Activated CD8-positive, alpha-beta memory T cell treated with anti-CD3 and anti-CD28 coated beads, Interleukin-2, amount 50 U/mL, for 24 hours (primary cell): ENCODE data around the gene GJE1.
A peak's percentile ranks its signal among the peaks of the same experiment; 100 is the strongest.
"Not testable (repeated sequence)": the region's sequence is repeated elsewhere in the genome, so short reads cannot be mapped to it uniquely, and the experiment has no call there.

Experiments
- DNase-seq: peaks from one replicate; pipeline ENCODE4 v3.0.0-alpha.2; 2020; ENCODE audit errors: extremely low read depth

Gene GJE1

DNA sequence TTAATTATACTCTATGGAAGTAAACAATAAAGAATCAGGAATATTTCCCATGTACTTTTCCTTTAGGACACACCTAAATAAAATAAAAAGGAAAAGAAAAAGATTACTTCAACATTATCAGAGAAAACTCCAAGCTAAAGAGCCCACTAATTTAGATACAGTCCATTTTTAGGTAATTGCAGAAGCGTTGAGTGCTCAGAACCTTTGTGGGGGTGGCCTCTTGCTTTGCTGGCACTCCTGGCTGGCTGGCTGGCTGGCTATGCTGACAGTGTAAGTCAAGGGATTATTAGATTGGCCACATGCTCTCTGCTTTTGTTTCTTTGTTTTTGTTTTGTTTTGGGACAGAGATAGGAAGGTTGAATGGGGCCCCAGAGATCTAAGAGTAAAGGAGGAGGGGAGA, at the start of gene GJE1:
TSS of gene GJE1 (plus strand) at position 301 of the 400 bp plus-strand sequence. CDS start 234 bp downstream, outside the sequence.
- no peak for DNase-seq

- DNase-seq: no peak
These were observed 44.5 kb upstream of the GJE1 start for GRCh38 chr6:142087950-142088857.

GRCh38 chr6:142088858-142089216, 43.9 kb upstream of the GJE1 start:
- no peak for DNase-seq

- DNase-seq: not testable (repeated sequence)
These were observed 27.9 kb upstream of the GJE1 start for GRCh38 chr6:142104820-142105219.

GRCh38 chr6:142110820-142111219, 21.9 kb upstream of the GJE1 start:
- DNase-seq: not testable (repeated sequence)

DNA sequence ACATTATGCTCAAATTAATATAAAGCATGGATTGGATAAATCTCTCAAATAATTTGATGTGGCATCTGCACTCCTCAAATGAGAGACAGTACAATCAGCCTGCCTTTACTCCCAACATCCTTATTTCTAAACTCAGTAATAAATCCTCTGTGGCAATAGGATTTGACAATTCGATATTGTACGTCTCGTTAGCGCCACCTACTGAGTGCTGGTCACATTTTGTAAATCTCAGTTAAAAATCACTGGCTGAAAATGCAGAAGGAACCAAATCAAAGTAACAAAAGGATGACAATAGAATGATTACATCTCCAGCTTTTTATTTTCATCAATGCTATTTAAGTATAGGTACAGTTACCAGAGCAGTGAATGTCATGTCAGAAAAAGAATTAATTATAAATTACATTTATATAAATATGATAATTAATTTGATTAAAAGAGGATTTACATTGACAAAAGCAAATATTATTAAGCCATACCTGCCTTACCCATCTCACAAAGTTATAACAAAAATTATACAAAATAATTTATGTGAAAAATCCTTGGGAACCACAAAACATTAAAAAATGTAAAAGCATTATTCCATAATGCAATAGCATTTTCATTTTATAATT, 20.2 kb upstream of the GJE1 start:
- DNase-seq: peak; percentile 44

GRCh38 chr6:142117366-142117765, 15.4 kb upstream of the GJE1 start:
- DNase-seq: no peak

DNA sequence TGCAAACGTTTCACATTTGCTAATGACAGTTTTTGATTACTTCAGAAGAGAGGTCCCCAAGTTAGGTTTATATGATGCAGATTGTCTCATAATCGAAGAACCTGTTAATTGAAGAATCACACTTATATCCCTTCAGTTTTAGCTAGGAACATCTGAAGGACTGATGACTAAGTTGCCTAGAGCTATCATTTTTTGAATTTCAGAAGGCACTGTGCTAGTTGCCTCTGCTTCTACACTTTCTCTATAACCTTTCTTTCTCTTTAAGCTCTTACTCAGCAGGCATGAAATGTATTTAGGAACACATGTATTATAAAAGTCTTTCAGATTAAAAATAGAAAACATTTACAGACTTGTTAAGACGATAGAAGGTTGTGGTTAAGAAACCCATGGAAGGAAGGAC, 14.4 kb upstream of the GJE1 start:
- no peak for DNase-seq

GRCh38 chr6:142118925-142119324, 13.8 kb upstream of the GJE1 start:
- no peak for DNase-seq

GRCh38 chr6:142121342-142121741, 11.4 kb upstream of the GJE1 start:
- no peak for DNase-seq

DNA sequence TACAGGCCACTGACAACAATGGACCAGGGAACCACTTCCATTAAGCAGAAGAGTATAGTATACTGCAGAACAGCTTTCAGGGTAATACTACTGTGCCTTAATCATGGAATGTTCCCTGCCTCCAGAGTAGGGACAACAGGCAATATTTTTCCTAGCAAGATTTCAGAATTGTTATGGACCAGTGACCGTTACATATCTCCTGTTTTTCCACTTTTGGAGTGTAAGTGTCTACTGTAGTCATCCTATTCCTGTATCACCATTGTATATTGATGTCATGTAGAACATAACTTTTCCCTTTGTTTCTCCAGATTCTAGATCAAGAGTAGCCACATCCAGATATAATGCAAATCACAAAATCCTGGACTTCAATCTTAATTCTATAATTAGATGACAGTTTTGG, 1.9 kb upstream of the GJE1 start:
- DNase-seq: no peak

GRCh38 chr6:142138876-142139275, 6.2 kb downstream of the GJE1 start:
- no peak for DNase-seq

- not testable (repeated sequence) for DNase-seq
These were observed 8.8 kb downstream of the GJE1 start for GRCh38 chr6:142141531-142141930.

- DNase-seq: peak; percentile 95
These were observed 14.3 kb downstream of the GJE1 start, which contains the start of the genes NMBR and VTA1 for GRCh38 chr6:142146828-142147662. Gene NMBR, minus strand, starts transcription at chr6:142147122. Its CDS starts 58,464 bp downstream, at chr6:142088658. Gene VTA1, plus strand, starts transcription at chr6:142147263. Its CDS starts 25 bp downstream, at chr6:142147288.

- no peak for DNase-seq
These were observed 20.0 kb downstream of the GJE1 start for GRCh38 chr6:142152746-142153145.

DNA sequence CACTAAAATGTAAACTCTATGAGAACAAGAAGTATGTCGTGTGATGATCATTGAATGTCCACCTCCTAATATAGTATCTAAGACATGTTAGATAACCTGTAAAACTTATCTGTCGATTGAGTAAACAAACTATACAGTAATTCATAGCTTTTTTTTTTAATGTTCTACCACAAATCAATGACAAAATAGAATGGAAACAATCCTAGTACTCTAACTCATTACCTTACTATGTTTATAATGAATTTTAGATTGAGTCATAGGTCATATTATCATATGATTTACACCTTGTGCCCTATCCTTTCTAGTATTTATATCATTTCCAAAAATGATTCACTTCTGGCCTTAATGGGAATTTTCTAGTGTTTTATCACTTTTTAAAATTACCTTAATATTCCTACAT, 20.5 kb downstream of the GJE1 start:
- no peak for DNase-seq

GRCh38 chr6:142154336-142154735, 21.6 kb downstream of the GJE1 start:
- DNase-seq: no peak

DNA sequence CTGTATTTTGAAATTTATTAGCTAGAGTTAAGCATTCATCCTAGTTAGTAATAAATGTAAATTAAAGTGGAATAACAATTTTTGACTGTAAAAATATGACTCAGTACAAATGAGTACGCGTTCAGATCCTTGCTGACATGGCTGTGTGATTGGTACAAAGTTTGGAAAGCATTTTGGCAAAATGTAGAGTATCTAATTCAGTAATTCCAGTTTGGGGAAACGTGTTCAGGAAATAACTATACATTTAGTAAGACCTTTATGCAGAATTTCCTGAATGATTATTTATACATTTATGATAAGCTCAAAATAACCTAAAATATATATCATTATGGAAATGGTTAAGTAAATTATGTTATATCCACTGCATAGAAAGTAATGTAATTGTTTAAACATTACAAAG, 22.4 kb downstream of the GJE1 start:
- DNase-seq: no peak

- no peak for DNase-seq
These were observed 23.4 kb downstream of the GJE1 start for GRCh38 chr6:142155895-142156757.

GRCh38 chr6:142156758-142157068, 24.0 kb downstream of the GJE1 start:
- DNase-seq: not testable (repeated sequence)

- no peak for DNase-seq
These were observed 30.1 kb downstream of the GJE1 start for GRCh38 chr6:142162780-142163179.
